ENCODE measurements around the gene CDNF. TPM values are rescaled to one million over a fixed set of nuclear protein-coding genes. Genes with fewer than 3 reads are reported as not detected.

The CDNF gene
- total RNA-seq, 2 donors from 2014 or later, result 1.3 to 15.3 TPM

GRCh38 chr10:14779001-14779651 is 58.7 kb downstream of the CDNF start:
- DNase-seq, result no peak

GRCh38 chr10:14776546-14776945 is 61.3 kb downstream of the CDNF start:
- peaks cover 16% of the 10 kb centered on the region for H3K4me1 ChIP-seq
- WGBS, 2 donors, result 81 to 82% methylated on average over 9 of the region's 9 CpGs
- H3K27ac ChIP-seq, result no peak overlapping the region
- intact Hi-C loops (cut with DNase I), result no loop called here
- ATAC-seq (no peak), DNase-seq (no peak)
- TF ChIP-seq CTCF (IDR thresholded peaks at IDR 0.05) (no peak), POLR2A (IDR thresholded peaks at IDR 0.05) (no peak)
- no peaks in the 10 kb centered on the region for H3K36me3 ChIP-seq (replicated peaks in 1 of 2; ENCODE audit: insufficient read depth in 1 of 2, low read depth in 2 of 2)
- H3K9me3 ChIP-seq, result no peaks in the 10 kb centered on the region
- no peak overlapping the region for H3K4me3 ChIP-seq
- H3K27me3 ChIP-seq, result no peaks in the 10 kb centered on the region

More at GRCh38 chr10:14779001-14779651, 58.7 kb downstream of the CDNF start:
- H3K27me3 ChIP-seq, result no peaks in the 10 kb centered on the region
- H3K4me1 ChIP-seq, result peaks cover 16% of the 10 kb centered on the region
- H3K4me3 ChIP-seq, result no peak overlapping the region
- no peaks in the 10 kb centered on the region for H3K9me3 ChIP-seq
- WGBS, 2 donors, result 34 to 41% methylated on average over 6 of the region's 6 CpGs
- H3K27ac ChIP-seq, result peak overlapping the region in 2 of 4 donors; percentile 36
- ATAC-seq, result peak; percentile 47
- no peaks in the 10 kb centered on the region for H3K36me3 ChIP-seq (replicated peaks in 1 of 2; ENCODE audit: insufficient read depth in 1 of 2, low read depth in 2 of 2)
- no peak for TF ChIP-seq CTCF (IDR thresholded peaks at IDR 0.05)
- no peak for TF ChIP-seq POLR2A (IDR thresholded peaks at IDR 0.05)
- intact Hi-C loops (cut with DNase I), result no loop called here

GRCh38 chr10:14775656-14776055 is 62.2 kb downstream of the CDNF start:
- H3K36me3 ChIP-seq (replicated peaks in 1 of 2; ENCODE audit: insufficient read depth in 1 of 2, low read depth in 2 of 2), result no peaks in the 10 kb centered on the region
- no peak overlapping the region for H3K4me3 ChIP-seq
- DNase-seq (no peak), ATAC-seq (no peak)
- WGBS, 2 donors, result 76 to 80% methylated on average over 3 of the region's 3 CpGs
- H3K27me3 ChIP-seq, result no peaks in the 10 kb centered on the region
- no peak overlapping the region for H3K27ac ChIP-seq
- TF ChIP-seq CTCF (IDR thresholded peaks at IDR 0.05), result no peak
- intact Hi-C loops (cut with DNase I), result no loop called here
- H3K4me1 ChIP-seq, result peaks cover 16% of the 10 kb centered on the region
- no peaks in the 10 kb centered on the region for H3K9me3 ChIP-seq

DNA sequence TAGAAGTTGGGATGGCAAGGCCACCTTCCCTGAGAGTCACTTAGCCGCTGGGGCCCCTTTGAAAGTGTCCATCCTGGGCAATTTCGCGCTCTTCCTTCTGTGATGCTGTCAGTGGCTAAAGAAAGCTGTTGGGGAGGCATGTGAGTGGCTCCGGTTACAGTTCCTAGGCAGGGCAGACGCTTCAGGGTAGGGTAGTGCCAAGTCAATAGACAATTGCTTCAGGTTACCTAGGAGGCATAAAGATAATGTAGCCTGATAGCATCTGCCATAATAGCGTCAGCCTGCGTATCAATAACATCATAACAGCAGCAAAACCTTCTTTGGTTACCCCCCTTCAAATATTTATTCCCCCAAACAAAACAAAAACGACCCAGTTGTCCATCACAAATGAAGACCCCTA is 63.0 kb downstream of the CDNF start, which contains the start of gene FAM107B:
FAM107B (minus strand) TSS at position 101 of the 400 bp plus-strand sequence. CDS start 234 bp downstream, outside the sequence.
- TF ChIP-seq POLR2A (IDR thresholded peaks at IDR 0.05) (no peak), CTCF (IDR thresholded peaks at IDR 0.05) (no peak)
- DNase-seq (no peak), ATAC-seq (no peak)
- 81 to 86% methylated on average over 3 to 8 of the region's 8 CpGs for WGBS, 2 donors
- intact Hi-C loops (cut with DNase I), result no loop called here
- peak within 1 kb of the TSS in 1 of 4 donors; percentile 16 for H3K27ac ChIP-seq
- H3K4me3 ChIP-seq, result no peak within 1 kb of the TSS
- peaks cover 15% of the 10 kb centered on the region for H3K4me1 ChIP-seq
- no peaks in the 10 kb centered on the region for H3K9me3 ChIP-seq
- H3K36me3 ChIP-seq (replicated peaks in 1 of 2; ENCODE audit: insufficient read depth in 1 of 2, low read depth in 2 of 2), result no peaks in the 10 kb centered on the region
- H3K27me3 ChIP-seq, result no peaks in the 10 kb centered on the region

DNA sequence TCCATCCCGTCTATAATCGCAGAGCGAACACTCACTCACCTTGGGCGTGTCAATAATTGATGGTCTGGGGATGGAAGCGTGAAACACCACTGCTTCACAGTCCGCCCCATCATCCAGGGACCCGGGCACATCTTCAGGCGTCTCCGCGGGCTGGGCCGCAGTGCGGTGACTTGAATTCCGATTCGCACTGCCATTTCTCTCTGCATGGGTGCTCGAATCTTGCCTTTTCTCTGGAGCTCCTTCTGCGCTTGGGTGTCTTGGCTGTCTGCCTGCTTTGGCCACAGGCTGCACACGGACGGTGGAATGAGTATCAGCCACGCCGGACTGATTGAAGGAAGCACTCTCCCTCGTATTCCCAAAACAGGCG is 63.6 kb downstream of the CDNF start:
- no peak overlapping the region for H3K4me3 ChIP-seq
- no peaks in the 10 kb centered on the region for H3K36me3 ChIP-seq (replicated peaks in 1 of 2; ENCODE audit: insufficient read depth in 1 of 2, low read depth in 2 of 2)
- intact Hi-C loops (cut with DNase I), result no loop called here
- DNase-seq, result no peak
- no peak for TF ChIP-seq CTCF (IDR thresholded peaks at IDR 0.05)
- no peak for TF ChIP-seq POLR2A (IDR thresholded peaks at IDR 0.05)
- no peaks in the 10 kb centered on the region for H3K9me3 ChIP-seq
- H3K27me3 ChIP-seq, result no peaks in the 10 kb centered on the region
- H3K27ac ChIP-seq, result peak overlapping the region in 1 of 4 donors; percentile 16
- H3K4me1 ChIP-seq, result peaks cover 9% of the 10 kb centered on the region
- WGBS, 2 donors, result 93 to 96% methylated on average over 19 to 22 of the region's 22 CpGs
- no peak for ATAC-seq

Data from body of pancreas (tissue), 4 donors.